HG03521 (cell line): ENCODE measurements around the gene CD3E.

Source experiments
- ATAC-seq: cut with Tn5 transposase; IDR thresholded peaks from one replicate; pipeline ENCODE4 v1.9.1; 2021; ENCODE audit warnings: mild to moderate bottlenecking, moderate library complexity; ENCODE audit not compliant: unreplicated experiment

The CD3E gene

DNA sequence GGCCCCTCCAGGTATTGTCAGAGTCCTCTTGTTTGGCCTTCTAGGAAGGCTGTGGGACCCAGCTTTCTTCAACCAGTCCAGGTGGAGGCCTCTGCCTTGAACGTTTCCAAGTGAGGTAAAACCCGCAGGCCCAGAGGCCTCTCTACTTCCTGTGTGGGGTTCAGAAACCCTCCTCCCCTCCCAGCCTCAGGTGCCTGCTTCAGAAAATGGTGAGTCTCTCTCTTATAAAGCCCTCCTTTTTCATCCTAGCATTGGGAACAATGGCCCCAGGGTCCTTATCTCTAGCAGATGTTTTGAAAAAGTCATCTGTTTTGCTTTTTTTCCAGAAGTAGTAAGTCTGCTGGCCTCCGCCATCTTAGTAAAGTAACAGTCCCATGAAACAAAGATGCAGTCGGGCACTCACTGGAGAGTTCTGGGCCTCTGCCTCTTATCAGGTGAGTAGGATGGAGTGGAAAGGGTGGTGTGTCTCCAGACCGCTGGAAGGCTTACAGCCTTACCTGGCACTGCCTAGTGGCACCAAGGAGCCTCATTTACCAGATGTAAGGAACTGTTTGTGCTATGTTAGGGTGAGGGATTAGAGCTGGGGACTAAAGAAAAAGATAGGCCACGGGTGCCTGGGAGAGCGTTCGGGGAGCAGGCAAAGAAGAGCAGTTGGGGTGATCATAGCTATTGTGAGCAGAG, at the start of gene CD3E:
TSS of gene CD3E (plus strand) at position 163 of the 681 bp plus-strand sequence. CDS start at position 386, 223 bp downstream.
- no peak for ATAC-seq

- no peak for ATAC-seq
Measured at GRCh38 chr11:118258410-118258809, 46.1 kb upstream of the CD3E start.

GRCh38 chr11:118259138-118259537, 45.4 kb upstream of the CD3E start:
- ATAC-seq: no peak

DNA sequence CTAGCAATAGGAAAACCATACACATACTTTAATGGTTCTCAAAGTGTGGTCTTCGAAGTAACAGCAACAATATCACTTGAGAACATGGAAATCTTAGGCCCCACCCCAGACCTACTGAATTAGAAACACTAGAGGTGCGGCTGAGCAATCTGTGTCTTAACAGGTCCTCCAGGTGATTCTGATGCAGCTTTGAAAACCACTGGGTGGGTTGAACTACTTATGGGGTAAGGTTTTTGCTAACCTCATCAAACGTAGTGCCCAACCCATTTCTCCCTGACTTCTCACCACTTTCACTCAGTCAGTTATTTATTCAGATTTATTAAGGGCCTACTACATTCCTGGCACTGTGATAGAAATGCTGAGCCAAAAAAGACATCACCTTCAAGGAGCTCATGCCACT, 44.2 kb upstream of the CD3E start:
- no peak for ATAC-seq

DNA sequence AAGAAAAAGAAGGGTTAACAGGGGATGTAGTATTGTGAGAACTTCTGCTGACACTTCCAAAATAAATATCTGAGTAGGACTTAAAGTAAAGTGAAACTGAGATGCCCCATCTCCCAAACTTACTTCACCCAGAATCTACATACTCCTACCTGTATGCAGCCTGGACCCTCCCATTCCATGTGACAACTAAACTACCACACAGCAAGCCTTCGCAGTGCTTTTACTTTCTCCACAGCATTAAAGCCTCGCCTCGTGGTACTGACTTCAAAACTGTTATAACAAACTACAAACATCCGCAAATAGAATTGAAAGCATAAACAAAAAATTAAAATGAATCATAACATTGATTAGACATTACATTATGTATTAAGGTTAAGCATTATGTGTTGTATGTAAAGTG, 41.4 kb upstream of the CD3E start:
- no peak for ATAC-seq

GRCh38 chr11:118263695-118264568, 40.6 kb upstream of the CD3E start, which contains the start of gene MPZL2:
Gene MPZL2, minus strand, starts transcription at chr11:118264297. Its CDS starts 144 bp downstream, at chr11:118264153.
- ATAC-seq: no peak

GRCh38 chr11:118264569-118265465, 39.7 kb upstream of the CD3E start:
- ATAC-seq: no peak

- no peak for ATAC-seq
Measured at GRCh38 chr11:118265954-118266353, 38.6 kb upstream of the CD3E start.

- no peak for ATAC-seq
Measured at GRCh38 chr11:118267486-118267885, 37.0 kb upstream of the CD3E start.

DNA sequence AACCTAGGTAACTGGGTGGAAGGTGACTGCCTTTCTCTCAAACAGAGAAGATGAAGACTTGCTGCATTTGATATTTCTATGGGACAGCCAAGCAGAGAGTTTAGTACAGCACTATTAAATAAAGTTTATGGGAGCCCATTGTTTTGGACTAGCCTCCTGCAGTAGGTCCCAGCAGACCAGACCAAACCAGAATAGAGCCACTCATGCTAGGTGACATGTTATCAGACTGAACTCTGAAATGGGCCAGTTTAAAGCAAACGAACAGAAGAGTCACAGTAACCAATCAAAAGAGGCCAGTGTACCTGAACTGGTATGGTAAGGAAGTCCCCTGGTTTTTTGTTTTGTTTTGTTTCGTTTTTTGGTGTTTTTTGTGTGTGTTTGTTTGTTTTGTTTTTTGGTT, 32.5 kb upstream of the CD3E start:
- no peak for ATAC-seq

DNA sequence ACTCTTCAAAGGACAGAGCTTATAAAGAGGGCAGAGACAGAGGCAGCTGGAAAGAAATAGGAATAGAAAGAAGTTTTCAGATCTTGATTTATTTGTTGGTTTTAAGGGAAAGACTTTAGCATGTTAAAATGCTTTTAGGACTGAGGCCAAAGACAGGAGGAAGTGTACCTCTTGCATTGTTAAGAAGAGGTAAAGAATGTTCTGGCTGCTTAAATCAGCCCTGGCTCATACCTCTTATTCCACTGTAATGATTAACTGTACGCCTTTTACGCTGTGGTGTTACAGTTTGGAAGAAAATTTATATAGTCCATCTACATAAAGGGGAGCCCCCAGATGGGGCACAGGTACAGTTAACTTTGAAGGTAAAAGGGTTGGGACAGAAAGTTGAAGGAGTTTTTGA, 30.3 kb upstream of the CD3E start:
- ATAC-seq: no peak

DNA sequence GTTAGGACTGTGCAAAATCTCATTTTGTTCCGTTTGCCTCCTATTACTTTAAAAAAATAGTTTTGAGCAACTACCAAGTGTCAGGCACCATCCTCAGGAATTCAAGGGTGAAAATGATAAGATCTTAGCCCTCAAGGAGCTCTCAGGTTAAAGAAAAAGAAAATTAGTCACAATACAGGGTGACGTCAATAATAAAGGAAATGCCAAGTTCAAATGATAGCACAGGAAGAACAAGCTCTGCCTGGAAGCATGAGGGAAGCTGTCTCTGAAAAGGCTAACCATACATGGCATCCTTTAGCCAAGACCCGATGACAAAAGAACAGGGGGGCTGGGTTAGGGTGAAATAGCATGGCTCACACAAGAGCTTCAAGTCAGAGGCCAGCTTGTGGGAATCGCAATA, 29.4 kb upstream of the CD3E start:
- ATAC-seq: no peak

DNA sequence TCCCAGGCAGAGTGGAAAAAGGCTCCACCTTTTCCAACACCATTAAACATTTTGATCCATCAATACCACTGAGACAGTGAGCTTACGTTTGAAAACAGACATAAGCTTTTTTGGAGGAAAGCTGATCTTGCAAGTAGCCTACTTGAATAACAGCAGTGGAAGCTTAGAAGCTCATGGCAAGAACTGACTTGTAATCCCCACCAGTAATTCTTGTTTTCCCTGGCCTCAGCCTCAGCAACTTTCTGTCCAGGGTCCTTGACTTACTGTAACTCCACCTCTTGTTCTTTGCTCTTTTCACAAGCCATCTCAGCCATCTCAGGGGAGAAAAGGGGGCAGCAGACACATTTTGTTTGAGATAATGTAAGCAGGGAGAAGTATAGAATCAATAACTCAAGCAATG, 28.1 kb upstream of the CD3E start:
- ATAC-seq: no peak

GRCh38 chr11:118277312-118277711, 27.2 kb upstream of the CD3E start:
- no peak for ATAC-seq

DNA sequence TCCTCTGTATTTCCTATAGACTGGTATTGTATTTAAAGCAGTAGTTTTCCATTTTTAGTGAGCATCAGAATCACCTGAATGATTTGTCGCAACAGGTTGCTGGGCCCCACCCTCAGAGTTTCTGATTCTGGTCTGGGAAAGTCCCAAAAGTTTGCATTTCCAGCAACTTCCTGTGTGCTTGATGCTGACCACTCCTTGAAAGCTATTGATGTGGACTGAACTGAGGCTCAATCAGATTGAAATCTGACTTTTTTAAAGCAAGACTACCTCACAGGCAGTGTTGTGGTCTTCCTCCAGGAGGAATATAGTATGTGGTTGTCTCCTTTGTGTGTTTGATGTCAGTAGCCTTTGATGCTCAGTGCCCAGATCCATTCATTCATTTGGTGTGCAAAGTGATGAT, 23.2 kb upstream of the CD3E start:
- ATAC-seq: no peak

GRCh38 chr11:118282606-118283005, 21.9 kb upstream of the CD3E start:
- ATAC-seq: no peak

GRCh38 chr11:118283037-118283636, 21.4 kb upstream of the CD3E start:
- no peak for ATAC-seq

DNA sequence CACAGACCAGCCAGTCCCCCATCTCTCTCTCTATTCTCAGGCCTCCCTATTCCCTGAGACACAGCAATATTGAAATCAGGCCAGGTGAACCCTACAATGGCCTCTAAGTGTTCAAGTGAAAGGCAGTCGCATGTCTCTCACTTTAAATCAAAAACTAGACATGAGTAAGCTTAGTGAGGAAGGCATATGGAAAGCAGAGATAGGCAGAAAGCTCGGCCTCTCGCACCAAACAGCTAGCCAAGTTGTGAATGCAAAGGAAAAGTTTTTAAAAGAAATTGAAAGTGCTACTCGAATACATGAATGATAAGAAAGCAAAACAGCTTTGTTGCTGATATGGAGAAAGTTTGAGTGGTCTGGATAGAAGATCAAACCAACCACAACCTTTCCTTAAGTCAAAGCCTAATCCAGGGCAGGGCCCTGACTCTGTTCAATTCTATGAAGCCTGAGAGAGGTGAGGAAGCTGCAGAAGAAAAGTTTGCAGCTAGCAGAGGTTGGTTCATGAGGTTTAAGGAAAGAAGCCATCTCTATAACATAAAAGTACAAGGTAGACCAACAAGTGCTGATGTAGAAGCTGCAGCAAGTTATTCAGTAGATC, 20.7 kb upstream of the CD3E start:
- ATAC-seq: no peak

GRCh38 chr11:118286545-118286944, 18.0 kb upstream of the CD3E start:
- no peak for ATAC-seq

GRCh38 chr11:118287006-118287405, 17.5 kb upstream of the CD3E start:
- ATAC-seq: no peak
